ENCODE data around the gene TRAPPC5.

DNA sequence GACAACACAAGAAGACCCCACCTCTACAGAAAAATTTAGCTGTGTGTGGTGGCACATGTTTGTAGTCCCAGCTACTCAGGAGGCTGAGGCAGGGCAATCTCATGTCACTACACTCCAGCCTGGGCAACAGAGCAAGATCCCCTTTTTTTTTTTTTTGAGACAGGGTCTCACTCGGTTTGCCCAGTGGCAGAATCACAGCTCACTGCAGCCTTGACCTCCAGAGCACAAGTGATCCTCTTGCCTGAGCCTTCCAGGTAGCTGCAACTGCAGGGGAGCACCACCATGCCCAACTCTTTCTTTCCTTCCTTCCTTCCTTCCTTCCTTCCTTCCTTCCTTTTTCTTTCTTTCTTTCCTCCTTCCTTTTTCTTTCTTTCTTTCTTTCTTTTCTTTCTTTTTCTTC is 55.5 kb downstream of the TRAPPC5 start:
- TF ChIP-seq, protein P1, sequence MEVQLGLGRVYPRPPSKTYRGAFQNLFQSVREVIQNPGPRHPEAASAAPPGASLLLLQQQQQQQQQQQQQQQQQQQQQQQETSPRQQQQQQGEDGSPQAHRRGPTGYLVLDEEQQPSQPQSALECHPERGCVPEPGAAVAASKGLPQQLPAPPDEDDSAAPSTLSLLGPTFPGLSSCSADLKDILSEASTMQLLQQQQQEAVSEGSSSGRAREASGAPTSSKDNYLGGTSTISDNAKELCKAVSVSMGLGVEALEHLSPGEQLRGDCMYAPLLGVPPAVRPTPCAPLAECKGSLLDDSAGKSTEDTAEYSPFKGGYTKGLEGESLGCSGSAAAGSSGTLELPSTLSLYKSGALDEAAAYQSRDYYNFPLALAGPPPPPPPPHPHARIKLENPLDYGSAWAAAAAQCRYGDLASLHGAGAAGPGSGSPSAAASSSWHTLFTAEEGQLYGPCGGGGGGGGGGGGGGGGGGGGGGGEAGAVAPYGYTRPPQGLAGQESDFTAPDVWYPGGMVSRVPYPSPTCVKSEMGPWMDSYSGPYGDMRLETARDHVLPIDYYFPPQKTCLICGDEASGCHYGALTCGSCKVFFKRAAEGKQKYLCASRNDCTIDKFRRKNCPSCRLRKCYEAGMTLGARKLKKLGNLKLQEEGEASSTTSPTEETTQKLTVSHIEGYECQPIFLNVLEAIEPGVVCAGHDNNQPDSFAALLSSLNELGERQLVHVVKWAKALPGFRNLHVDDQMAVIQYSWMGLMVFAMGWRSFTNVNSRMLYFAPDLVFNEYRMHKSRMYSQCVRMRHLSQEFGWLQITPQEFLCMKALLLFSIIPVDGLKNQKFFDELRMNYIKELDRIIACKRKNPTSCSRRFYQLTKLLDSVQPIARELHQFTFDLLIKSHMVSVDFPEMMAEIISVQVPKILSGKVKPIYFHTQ (CRISPR knock-in tag; IDR thresholded peaks at IDR 0.05) = no peak
- TF ChIP-seq, protein P2, sequence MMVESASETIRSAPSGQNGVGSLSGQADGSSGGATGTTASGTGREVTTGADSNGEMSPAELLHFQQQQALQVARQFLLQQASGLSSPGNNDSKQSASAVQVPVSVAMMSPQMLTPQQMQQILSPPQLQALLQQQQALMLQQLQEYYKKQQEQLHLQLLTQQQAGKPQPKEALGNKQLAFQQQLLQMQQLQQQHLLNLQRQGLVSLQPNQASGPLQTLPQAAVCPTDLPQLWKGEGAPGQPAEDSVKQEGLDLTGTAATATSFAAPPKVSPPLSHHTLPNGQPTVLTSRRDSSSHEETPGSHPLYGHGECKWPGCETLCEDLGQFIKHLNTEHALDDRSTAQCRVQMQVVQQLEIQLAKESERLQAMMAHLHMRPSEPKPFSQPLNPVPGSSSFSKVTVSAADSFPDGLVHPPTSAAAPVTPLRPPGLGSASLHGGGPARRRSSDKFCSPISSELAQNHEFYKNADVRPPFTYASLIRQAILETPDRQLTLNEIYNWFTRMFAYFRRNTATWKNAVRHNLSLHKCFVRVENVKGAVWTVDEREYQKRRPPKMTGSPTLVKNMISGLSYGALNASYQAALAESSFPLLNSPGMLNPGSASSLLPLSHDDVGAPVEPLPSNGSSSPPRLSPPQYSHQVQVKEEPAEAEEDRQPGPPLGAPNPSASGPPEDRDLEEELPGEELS (CRISPR knock-in tag; IDR thresholded peaks at IDR 0.05) = no peak
- TF ChIP-seq JUN (CRISPR knock-in tag; IDR thresholded peaks at IDR 0.05) (no peak), TCF7 (CRISPR knock-in tag; IDR thresholded peaks at IDR 0.05; ENCODE audit: low read depth) (no peak), RELA (CRISPR knock-in tag; IDR thresholded peaks at IDR 0.05; ENCODE audit: borderline replicate concordance) (no peak), EMX1 (CRISPR knock-in tag; IDR thresholded peaks at IDR 0.05) (no peak), TEAD4 (CRISPR knock-in tag; IDR thresholded peaks at IDR 0.05) (no peak), FOXP1 (CRISPR knock-in tag; IDR thresholded peaks at IDR 0.05; ENCODE audit: borderline replicate concordance) (no peak)
- TF ChIP-seq, protein P3, sequence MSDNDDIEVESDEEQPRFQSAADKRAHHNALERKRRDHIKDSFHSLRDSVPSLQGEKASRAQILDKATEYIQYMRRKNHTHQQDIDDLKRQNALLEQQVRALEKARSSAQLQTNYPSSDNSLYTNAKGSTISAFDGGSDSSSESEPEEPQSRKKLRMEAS (CRISPR knock-in tag; IDR thresholded peaks at IDR 0.05) = no peak
- TF ChIP-seq, protein P4, sequence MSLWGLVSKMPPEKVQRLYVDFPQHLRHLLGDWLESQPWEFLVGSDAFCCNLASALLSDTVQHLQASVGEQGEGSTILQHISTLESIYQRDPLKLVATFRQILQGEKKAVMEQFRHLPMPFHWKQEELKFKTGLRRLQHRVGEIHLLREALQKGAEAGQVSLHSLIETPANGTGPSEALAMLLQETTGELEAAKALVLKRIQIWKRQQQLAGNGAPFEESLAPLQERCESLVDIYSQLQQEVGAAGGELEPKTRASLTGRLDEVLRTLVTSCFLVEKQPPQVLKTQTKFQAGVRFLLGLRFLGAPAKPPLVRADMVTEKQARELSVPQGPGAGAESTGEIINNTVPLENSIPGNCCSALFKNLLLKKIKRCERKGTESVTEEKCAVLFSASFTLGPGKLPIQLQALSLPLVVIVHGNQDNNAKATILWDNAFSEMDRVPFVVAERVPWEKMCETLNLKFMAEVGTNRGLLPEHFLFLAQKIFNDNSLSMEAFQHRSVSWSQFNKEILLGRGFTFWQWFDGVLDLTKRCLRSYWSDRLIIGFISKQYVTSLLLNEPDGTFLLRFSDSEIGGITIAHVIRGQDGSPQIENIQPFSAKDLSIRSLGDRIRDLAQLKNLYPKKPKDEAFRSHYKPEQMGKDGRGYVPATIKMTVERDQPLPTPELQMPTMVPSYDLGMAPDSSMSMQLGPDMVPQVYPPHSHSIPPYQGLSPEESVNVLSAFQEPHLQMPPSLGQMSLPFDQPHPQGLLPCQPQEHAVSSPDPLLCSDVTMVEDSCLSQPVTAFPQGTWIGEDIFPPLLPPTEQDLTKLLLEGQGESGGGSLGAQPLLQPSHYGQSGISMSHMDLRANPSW (CRISPR knock-in tag; conservative IDR thresholded peaks at IDR 0.05; ENCODE audit: low read depth) = no peak
- TF ChIP-seq, protein P5, sequence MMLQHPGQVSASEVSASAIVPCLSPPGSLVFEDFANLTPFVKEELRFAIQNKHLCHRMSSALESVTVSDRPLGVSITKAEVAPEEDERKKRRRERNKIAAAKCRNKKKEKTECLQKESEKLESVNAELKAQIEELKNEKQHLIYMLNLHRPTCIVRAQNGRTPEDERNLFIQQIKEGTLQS (CRISPR knock-in tag; conservative IDR thresholded peaks at IDR 0.05) = no peak
